ENCODE measurements around the gene NR5A2.
"Not testable (repeated sequence)": the region's sequence is repeated elsewhere in the genome, so short reads cannot be mapped to it uniquely, and the experiment has no call there.

NR5A2 gene

DNA sequence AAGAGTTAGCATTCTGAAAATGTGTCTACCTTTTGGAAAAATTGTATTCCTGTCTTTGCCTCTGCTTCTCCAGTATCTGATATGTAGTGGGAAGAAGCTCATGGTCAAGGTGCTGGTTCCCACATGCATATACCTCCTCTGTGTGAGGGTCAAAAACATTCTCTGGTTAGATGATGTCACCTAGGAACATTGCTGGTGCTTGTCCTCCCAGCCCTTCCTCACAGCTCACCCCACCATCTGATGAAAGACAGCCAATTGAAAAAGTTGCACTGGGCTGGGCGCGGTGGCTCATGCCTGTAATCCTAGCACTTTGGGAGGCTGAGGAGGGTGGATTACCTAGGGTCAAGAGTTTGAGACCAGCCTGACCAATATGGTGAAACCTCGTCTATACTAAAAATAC, 154.4 kb downstream of the NR5A2 start:
- Histone ChIP-seq H3K4me3 (replicated peaks; ENCODE audit: low read depth, low read length) (no peak overlapping the region), H3K36me3 (ENCODE audit: control insufficient read depth, insufficient read depth, low read length) (no peaks in the 10 kb centered on the region), H3K27me3 (replicated peaks; ENCODE audit: control insufficient read depth, insufficient read depth, low read length) (no peaks in the 10 kb centered on the region)
- no peak for TF ChIP-seq CTCF (IDR thresholded peaks at IDR 0.05; ENCODE audit: insufficient read depth, low read length, poor library complexity, severe bottlenecking)
- DNase-seq (ENCODE audit: extremely low read depth, insufficient read length): no peak

DNA sequence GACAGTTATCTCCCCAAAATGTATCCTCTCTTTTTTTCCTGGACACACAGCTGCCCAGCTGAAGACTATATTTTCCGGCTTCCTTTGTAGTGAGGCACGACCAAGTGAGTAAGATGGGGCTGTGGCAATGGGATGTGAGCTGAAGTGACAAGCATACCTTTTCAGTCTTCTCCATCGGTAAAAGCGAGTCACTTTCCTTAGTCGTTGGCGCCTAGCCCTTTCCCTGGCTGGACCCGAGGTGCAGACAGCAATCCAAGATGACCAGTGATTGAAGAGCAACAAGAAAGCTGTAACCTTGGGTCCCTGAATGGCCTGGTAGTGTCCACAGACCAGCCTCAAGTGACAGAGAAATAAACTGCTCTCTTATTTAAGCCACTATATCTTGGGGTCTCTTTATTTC, 155.2 kb downstream of the NR5A2 start:
- Histone ChIP-seq H3K36me3 (ENCODE audit: control insufficient read depth, insufficient read depth, low read length) (no peaks in the 10 kb centered on the region), H3K27me3 (replicated peaks; ENCODE audit: control insufficient read depth, insufficient read depth, low read length) (no peaks in the 10 kb centered on the region), H3K4me3 (replicated peaks; ENCODE audit: low read depth, low read length) (no peak overlapping the region)
- no peak for TF ChIP-seq CTCF (IDR thresholded peaks at IDR 0.05; ENCODE audit: insufficient read depth, low read length, poor library complexity, severe bottlenecking)
- DNase-seq (ENCODE audit: extremely low read depth, insufficient read length): no peak

- no peak overlapping the region for H3K4me3 ChIP-seq (replicated peaks; ENCODE audit: low read depth, low read length)
- no peaks in the 10 kb centered on the region for H3K27me3 ChIP-seq (replicated peaks; ENCODE audit: control insufficient read depth, insufficient read depth, low read length)
- TF ChIP-seq CTCF (IDR thresholded peaks at IDR 0.05; ENCODE audit: insufficient read depth, low read length, poor library complexity, severe bottlenecking): no peak
- no peaks in the 10 kb centered on the region for H3K36me3 ChIP-seq (ENCODE audit: control insufficient read depth, insufficient read depth, low read length)
- DNase-seq (ENCODE audit: extremely low read depth, insufficient read length): no peak
Observed at GRCh38 chr1:200183637-200184036, 156.1 kb downstream of the NR5A2 start.

DNA sequence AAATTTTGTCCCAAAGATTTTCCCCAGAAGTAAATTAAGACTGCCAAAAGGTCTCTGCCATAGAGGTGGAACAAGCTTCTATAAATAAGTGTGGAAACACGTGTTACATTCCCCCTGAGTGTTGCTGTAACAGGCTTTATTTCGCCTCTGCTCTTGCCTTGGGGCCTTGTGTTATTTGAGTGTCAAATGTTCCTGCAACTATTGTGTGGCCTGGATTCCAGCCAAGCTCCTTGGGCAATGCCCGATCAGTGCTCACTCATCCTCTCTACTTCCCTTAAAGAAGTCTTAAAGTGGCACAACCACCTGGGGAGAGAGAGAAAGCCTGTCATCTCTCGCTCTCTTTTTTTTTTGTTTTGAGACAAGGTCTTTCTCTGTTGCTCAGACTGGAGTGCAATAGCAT, 156.7 kb downstream of the NR5A2 start:
- Histone ChIP-seq H3K4me3 (replicated peaks; ENCODE audit: low read depth, low read length) (no peak overlapping the region), H3K36me3 (ENCODE audit: control insufficient read depth, insufficient read depth, low read length) (no peaks in the 10 kb centered on the region), H3K27me3 (replicated peaks; ENCODE audit: control insufficient read depth, insufficient read depth, low read length) (no peaks in the 10 kb centered on the region)
- TF ChIP-seq CTCF (IDR thresholded peaks at IDR 0.05; ENCODE audit: insufficient read depth, low read length, poor library complexity, severe bottlenecking): no peak
- no peak for DNase-seq (ENCODE audit: extremely low read depth, insufficient read length)

- not testable (repeated sequence) for H3K27me3 ChIP-seq (replicated peaks; ENCODE audit: control insufficient read depth, insufficient read depth, low read length); H3K36me3 ChIP-seq (ENCODE audit: control insufficient read depth, insufficient read depth, low read length); DNase-seq (ENCODE audit: extremely low read depth, insufficient read length); H3K4me3 ChIP-seq (replicated peaks; ENCODE audit: low read depth, low read length)
Observed at GRCh38 chr1:200185191-200185590, 157.7 kb downstream of the NR5A2 start.

- not testable (repeated sequence) for DNase-seq (ENCODE audit: extremely low read depth, insufficient read length); H3K27me3 ChIP-seq (replicated peaks; ENCODE audit: control insufficient read depth, insufficient read depth, low read length); H3K36me3 ChIP-seq (ENCODE audit: control insufficient read depth, insufficient read depth, low read length); H3K4me3 ChIP-seq (replicated peaks; ENCODE audit: low read depth, low read length)
Observed at GRCh38 chr1:200187332-200187731, 159.8 kb downstream of the NR5A2 start.

- TF ChIP-seq CTCF (IDR thresholded peaks at IDR 0.05; ENCODE audit: insufficient read depth, low read length, poor library complexity, severe bottlenecking): no peak
- no peak for DNase-seq (ENCODE audit: extremely low read depth, insufficient read length)
- Histone ChIP-seq H3K4me3 (replicated peaks; ENCODE audit: low read depth, low read length) (no peak overlapping the region), H3K36me3 (ENCODE audit: control insufficient read depth, insufficient read depth, low read length) (no peaks in the 10 kb centered on the region), H3K27me3 (replicated peaks; ENCODE audit: control insufficient read depth, insufficient read depth, low read length) (no peaks in the 10 kb centered on the region)
Observed at GRCh38 chr1:200191993-200192392, 164.5 kb downstream of the NR5A2 start.
